K562 (cell line): ENCODE results near the gene DDX51. TPM values are rescaled to one million over a fixed set of nuclear protein-coding genes. Genes with fewer than 3 reads are reported as not detected.

ENCODE experiments used
- REST ChIP-seq, 2 experiments: fragments of 450-650 bp; formaldehyde crosslinking in 1 of 2; IDR thresholded peaks; 2 replicates each; pipeline versions ENCODE4 v1.4.0 to v1.6.1; 2014 to 2020; ENCODE audit warnings: mild to moderate bottlenecking in 2 of 2, borderline replicate concordance in 1 of 2, low read depth in 1 of 2
- polyA plus RNA-seq, 8 experiments: library from polyadenylated mRNA; depleted of rRNA in 4 of 8; stranded (reverse) in 5 of 8; unstranded in 3 of 8; fragments of >200 nt; fragmentation: Nextera tagmentation in 2 of 8; fragmentation: Illumina TruSeq in 1 of 8; extraction: Ambion mirVana in 2 of 8; extraction: Trizol in 1 of 8; gene quantifications; 2 replicates each; pipeline versions ENCODE4 v1.2.1 to v1.2.3, GENCODE V29; 2011 to 2014; ENCODE audit warnings: inconsistent platforms in 1 of 8, missing spikeins in 1 of 8
- total RNA-seq, 7 experiments: library from RNA; depleted of rRNA in 6 of 7; stranded (reverse); fragments of >200 nt in 6 of 7; fragmentation: Illumina TruSeq in 2 of 7; extraction: Trizol in 2 of 7; gene quantifications; 2 replicates each; pipeline versions ENCODE4 v1.2.1 to v1.2.3, GENCODE V29; 2011 to 2021; ENCODE audit warnings: low replicate concordance in 1 of 7

The DDX51 gene
- total and polyA plus RNA-seq, 9 of the 15 experiments (the other 6 are each of a cell fraction or from before 2014, with no cell fraction given), result 1.1 to 35.9 (median 12.4) TPM

- TF ChIP-seq REST (IDR thresholded peaks at IDR 0.05; ENCODE audit: borderline replicate concordance) (no peak), REST (CRISPR knock-in tag; IDR thresholded peaks at IDR 0.05; ENCODE audit: low read depth) (no peak)
Observed at GRCh38 chr12:132188451-132188901, 44.4 kb upstream of the DDX51 start (continued).
